K562 (cell line): ENCODE measurements around the gene UTP25. TPM values are rescaled to one million over a fixed set of nuclear protein-coding genes. Genes with fewer than 3 reads are reported as not detected.

Experiments
- ATAC-seq: fragments of 200-7000 bp; cut with Tn5 transposase; 3 replicates; pipeline ENCODE4 v1.9.1; 2020; ENCODE audit warnings: moderate library complexity
- BruUV-seq: library from RNA; stranded (reverse); fragments of 400-500 nt; replicated peaks from 2 replicates; lab custom pipeline; 2021; lab: Mats Ljungman, UMichigan
- CTCF ChIA-PET: fragments of 300-600 bp; formaldehyde crosslinking; extraction: SDS; loops from one replicate; lab custom pipeline; 2021; ENCODE audit warnings: low intra/inter-chr PET ratio; lab: Yijun Ruan, JAX
- POLR2A ChIA-PET: fragments of 300-600, 350-650 bp; sonication (Branson Sonifier 250); formaldehyde crosslinking; extraction: SDS; loops from one replicate; lab custom pipeline; 2021; ENCODE audit warnings: antibody characterized with exemption, inconsistent platforms; lab: Yijun Ruan, JAX
- DNase-seq, 4 experiments: peaks; one replicate each; pipeline versions ENCODE4 v3.0.0 to v3.0.0-alpha.2; 2011 to 2018; ENCODE audit warnings: low spot score in 3 of 4, mixed read lengths in 3 of 4; ENCODE audit errors: extremely low read depth in 1 of 4
- FAIRE-seq: peaks from 2 replicates; lab custom pipeline; 2011; peaks lifted over from hg19 to GRCh38; lab: Jason Lieb, UNC
- H2AFZ ChIP-seq: 2 replicates; pipeline ENCODE4 v1.6.0; 2011; ENCODE audit warnings: low read depth, low read length, control low read depth, inconsistent platforms
- H3K27ac ChIP-seq: fragments of 200-600 bp; 3 replicates; pipeline ENCODE4 v1.8.0; 2011; ENCODE audit warnings: low read depth, mild to moderate bottlenecking, control low read depth, inconsistent platforms, low read length, moderate library complexity, mixed read lengths; ENCODE audit errors: extremely low read depth
- H3K27me3 ChIP-seq, 2 experiments: fragments of 300-600 bp in 1 of 2; 2 replicates in 1 of 2; 3 replicates in 1 of 2; pipeline versions ENCODE4 v1.6.0 to v1.8.0; 2011; ENCODE audit warnings: inconsistent platforms in 2 of 2, low read length in 2 of 2, mild to moderate bottlenecking in 1 of 2, mixed read lengths in 1 of 2, moderate library complexity in 1 of 2; ENCODE audit not compliant: control insufficient read depth in 2 of 2, insufficient read depth in 2 of 2
- H3K36me3 ChIP-seq: fragments of 300-600 bp; 3 replicates; pipeline ENCODE4 v1.8.0; 2011; ENCODE audit warnings: mild to moderate bottlenecking, low read length, inconsistent platforms; ENCODE audit not compliant: control insufficient read depth, insufficient read depth
- H3K4me1 ChIP-seq, 2 experiments: fragments of 200-600 bp in 1 of 2; replicated peaks in 1 of 2; 2 replicates in 1 of 2; 3 replicates in 1 of 2; pipeline versions ENCODE4 v1.5.1 to v1.8.0; 2011; ENCODE audit warnings: inconsistent platforms in 2 of 2, low read length in 2 of 2, mild to moderate bottlenecking in 1 of 2, mixed read lengths in 1 of 2, moderate library complexity in 1 of 2; ENCODE audit not compliant: control insufficient read depth in 2 of 2, insufficient read depth in 2 of 2
- H3K4me2 ChIP-seq: 2 replicates; pipeline ENCODE4 v1.6.1; 2011; ENCODE audit warnings: low read length, control low read depth, inconsistent platforms, mixed read lengths; ENCODE audit not compliant: insufficient read depth
- H3K4me3 ChIP-seq: fragments of 200-600 bp; sonication (generic), shearing (Covaris generic); 2 replicates; pipeline ENCODE4 v1.5.1; 2016; ENCODE audit warnings: control low read depth, inconsistent platforms
- H3K79me2 ChIP-seq: fragments of 200-600 bp; 3 replicates; pipeline ENCODE4 v1.8.0; 2011; ENCODE audit warnings: low read length, inconsistent platforms; ENCODE audit not compliant: control insufficient read depth, insufficient read depth
- H3K9ac ChIP-seq, 2 experiments: 2 replicates each; pipeline versions ENCODE4 v1.6.0 to v1.6.1; 2011; ENCODE audit warnings: low read depth in 2 of 2, low read length in 2 of 2, control low read depth in 1 of 2, inconsistent platforms in 1 of 2, mild to moderate bottlenecking in 1 of 2, mixed read lengths in 1 of 2; ENCODE audit not compliant: insufficient read depth in 1 of 2
- H3K9me1 ChIP-seq: one replicate; pipeline ENCODE4 v1.6.0; 2011; ENCODE audit warnings: inconsistent platforms, mild to moderate bottlenecking, low read length, moderate library complexity; ENCODE audit not compliant: control insufficient read depth, insufficient read depth
- H3K9me3 ChIP-seq: replicated peaks from 2 replicates; pipeline ENCODE4 v1.5.1; 2011; ENCODE audit warnings: low read depth, low read length, inconsistent platforms; ENCODE audit not compliant: control insufficient read depth, insufficient read depth
- H4K20me1 ChIP-seq: replicated peaks from 2 replicates; pipeline ENCODE4 v1.6.1; 2011; ENCODE audit warnings: low read length, inconsistent platforms, mixed read lengths; ENCODE audit not compliant: control insufficient read depth, insufficient read depth
- ZNF707 ChIP-seq: fragments of 250-450 bp; sonication (Bioruptor Pico); conservative IDR thresholded peaks from 2 replicates; pipeline ENCODE4 v1.8.0; 2022; ENCODE audit warnings: inconsistent platforms, mild to moderate bottlenecking, moderate library complexity
- WGBS: fragments of 100-300 bp; shearing (Covaris generic); methylation state at CpG from one replicate; pipeline ENCODE4 v1.1.6; 2016; ENCODE audit warnings: low coverage, mixed read lengths; ENCODE audit not compliant: insufficient coverage; ENCODE audit errors: missing lambda C conversion rate; 5-methylcytosine and 5-hydroxymethylcytosine counted together
- in situ Hi-C: fragments of 300-500 bp; cut with MboI; formaldehyde crosslinking; loops from 4 replicates; pipeline ENCODE4 v1.15.0; 2018; ENCODE audit warnings: inconsistent platforms, mixed read lengths
- intact Hi-C: fragments of 100-400 bp; cut with micrococcal nuclease; formaldehyde crosslinking; loops from 2 replicates; pipeline ENCODE4 v1.14.2; 2022
- polyA plus RNA-seq, 8 experiments: library from polyadenylated mRNA; depleted of rRNA in 4 of 8; stranded (reverse) in 5 of 8; unstranded in 3 of 8; fragments of >200 nt; fragmentation: Nextera tagmentation in 2 of 8; fragmentation: Illumina TruSeq in 1 of 8; extraction: Ambion mirVana in 2 of 8; extraction: Trizol in 1 of 8; gene quantifications; 2 replicates each; pipeline versions ENCODE4 v1.2.1 to v1.2.3, GENCODE V29; 2011 to 2014; ENCODE audit warnings: inconsistent platforms in 1 of 8, missing spikeins in 1 of 8
- total RNA-seq, 7 experiments: library from RNA; depleted of rRNA in 6 of 7; stranded (reverse); fragments of >200 nt in 6 of 7; fragmentation: Illumina TruSeq in 2 of 7; extraction: Trizol in 2 of 7; gene quantifications; 2 replicates each; pipeline versions ENCODE4 v1.2.1 to v1.2.3, GENCODE V29; 2011 to 2021; ENCODE audit warnings: low replicate concordance in 1 of 7
- TF ChIP-seq, protein P1 (sequence below): fragments of 250-450 bp; sonication (Bioruptor Pico); IDR thresholded peaks from 2 replicates; pipeline ENCODE4 v1.5.0; 2021; ENCODE audit warnings: mild to moderate bottlenecking, borderline replicate concordance

Gene UTP25
- total and polyA plus RNA-seq, 9 of the 15 experiments (the other 6 are each of a cell fraction or from before 2014, with no cell fraction given): 5.7 to 17.6 (median 12.0) TPM

DNA sequence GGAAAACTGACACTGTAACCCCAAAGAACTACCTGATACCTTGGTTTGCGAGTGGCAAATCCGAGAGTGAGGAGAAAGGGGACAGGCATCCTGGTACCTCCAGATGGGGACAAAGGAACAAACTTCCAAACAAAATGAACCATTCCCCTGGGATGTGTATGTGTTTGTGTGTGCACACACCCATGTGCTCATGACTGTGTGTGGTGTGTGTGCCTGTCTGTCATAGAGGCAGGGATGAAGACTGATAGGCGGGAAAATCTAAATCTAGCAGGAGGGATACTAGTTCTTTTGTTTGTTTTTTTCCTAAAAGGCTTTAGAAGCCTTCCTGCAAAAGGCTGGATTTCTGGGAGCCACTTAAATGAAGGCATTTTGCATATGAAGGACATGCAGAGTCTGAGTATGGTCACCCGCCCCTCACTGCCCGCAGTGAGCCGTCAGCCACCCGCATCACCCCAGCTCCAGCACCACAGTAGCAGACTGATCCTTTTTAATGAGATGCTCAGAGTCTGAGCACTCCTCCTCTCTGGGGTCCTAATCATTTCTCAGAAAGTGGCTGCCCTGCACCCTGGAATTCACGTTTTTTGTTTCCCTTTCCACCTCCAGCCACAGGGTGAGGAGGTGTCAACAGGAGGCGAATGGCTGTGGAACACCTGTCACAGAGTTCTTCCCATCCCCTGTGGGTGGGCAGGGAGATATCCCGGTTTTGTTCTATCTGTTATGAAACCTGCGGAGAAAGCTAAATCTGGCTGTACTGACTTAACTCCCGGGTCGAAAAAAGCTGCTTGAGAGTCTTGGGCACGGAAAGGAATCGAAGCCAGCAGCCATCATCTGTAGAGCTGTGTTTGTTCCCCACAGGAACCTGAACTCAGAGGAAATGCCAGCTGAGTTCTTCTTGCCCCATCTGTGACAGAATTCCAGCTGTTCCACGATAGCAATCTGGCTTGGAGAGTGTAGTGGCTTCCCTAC is 34.9 kb downstream of the UTP25 start:
- intact Hi-C loops: loop anchor here (5.0 kb wide), 1 partner anchor 280 kb away; no protein-coding TSS in a partner anchor
- TF ChIP-seq, protein P1, sequence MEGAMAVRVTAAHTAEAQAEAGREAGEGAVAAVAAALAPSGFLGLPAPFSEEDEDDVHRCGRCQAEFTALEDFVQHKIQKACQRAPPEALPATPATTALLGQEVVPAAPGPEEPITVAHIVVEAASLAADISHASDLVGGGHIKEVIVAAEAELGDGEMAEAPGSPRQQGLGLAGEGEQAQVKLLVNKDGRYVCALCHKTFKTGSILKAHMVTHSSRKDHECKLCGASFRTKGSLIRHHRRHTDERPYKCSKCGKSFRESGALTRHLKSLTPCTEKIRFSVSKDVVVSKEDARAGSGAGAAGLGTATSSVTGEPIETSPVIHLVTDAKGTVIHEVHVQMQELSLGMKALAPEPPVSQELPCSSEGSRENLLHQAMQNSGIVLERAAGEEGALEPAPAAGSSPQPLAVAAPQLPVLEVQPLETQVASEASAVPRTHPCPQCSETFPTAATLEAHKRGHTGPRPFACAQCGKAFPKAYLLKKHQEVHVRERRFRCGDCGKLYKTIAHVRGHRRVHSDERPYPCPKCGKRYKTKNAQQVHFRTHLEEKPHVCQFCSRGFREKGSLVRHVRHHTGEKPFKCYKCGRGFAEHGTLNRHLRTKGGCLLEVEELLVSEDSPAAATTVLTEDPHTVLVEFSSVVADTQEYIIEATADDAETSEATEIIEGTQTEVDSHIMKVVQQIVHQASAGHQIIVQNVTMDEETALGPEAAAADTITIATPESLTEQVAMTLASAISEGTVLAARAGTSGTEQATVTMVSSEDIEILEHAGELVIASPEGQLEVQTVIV: no peak
- TF ChIP-seq ZNF707 (CRISPR knock-in tag): no peak
- H3K4me3 ChIP-seq: no peak overlapping the region
- no peaks in the 10 kb centered on the region for H3K36me3 ChIP-seq
- H3K9me1 ChIP-seq: no peaks in the 10 kb centered on the region
- DNase-seq (no peak), ATAC-seq (no peak), FAIRE-seq (no peak)
- ChIA-PET POLR2A (interaction anchor here (1.6 kb wide), 1 partner anchor 13 kb away, joined by 6 read pairs; no protein-coding TSS in a partner anchor), CTCF (interaction anchor here (5.0 kb wide), 1 partner anchor 127 kb away, joined by 68 read pairs; no protein-coding TSS in a partner anchor)
- no peaks in the 10 kb centered on the region for H3K79me2 ChIP-seq
- H2AFZ ChIP-seq: no peak overlapping the region
- no TSS peak for BruUV-seq
- no peak overlapping the region for H3K4me2 ChIP-seq
- 2% methylated on average over 16 of the region's 16 CpGs for WGBS
- no peaks in the 10 kb centered on the region for H3K9me3 ChIP-seq
- no peaks in the 10 kb centered on the region for H4K20me1 ChIP-seq
- H3K4me1 ChIP-seq: no peaks in the 10 kb centered on the region
- in situ Hi-C loops: loop anchor here (25.0 kb wide), 1 partner anchor 1275 kb away; the partner anchor contains the start of gene KCNH1
- no peak overlapping the region for H3K9ac ChIP-seq
- no peak overlapping the region for H3K27ac ChIP-seq
- peaks cover 2 to 14% of the 10 kb centered on the region in 2 experiments; a peak in 3 of 5 replicates for H3K27me3 ChIP-seq
